T-helper 2 cell treated with Interferon-gamma antibody and Interleukin-4, amounts not matched to agents 5 μg/mL and 100 μg/mL, for 36 hours (primary cell): ENCODE data around the gene DVL2.

Experiments
- DNase-seq: peaks from one replicate; pipeline ENCODE4 v3.0.0; 2021; ENCODE audit warnings: low spot score
- H3K27ac Mint-ChIP-seq: one replicate; pipeline ENCODE4 v1.8.0; 2021; ENCODE audit warnings: mild to moderate bottlenecking, mixed read lengths
- H3K27me3 Mint-ChIP-seq: one replicate; pipeline ENCODE4 v1.8.0; 2021; ENCODE audit warnings: low read depth, mixed read lengths
- H3K36me3 Mint-ChIP-seq: one replicate; pipeline ENCODE4 v1.8.0; 2021; ENCODE audit warnings: low read depth, mixed read lengths
- H3K4me1 Mint-ChIP-seq: one replicate; pipeline ENCODE4 v1.8.0; 2021; ENCODE audit warnings: low read depth, mixed read lengths
- H3K4me3 Mint-ChIP-seq: one replicate; pipeline ENCODE4 v1.8.0; 2022; ENCODE audit warnings: mild to moderate bottlenecking, moderate library complexity, mixed read lengths
- H3K9me3 Mint-ChIP-seq: one replicate; pipeline ENCODE4 v1.8.0; 2021; ENCODE audit warnings: mixed read lengths

DVL2 gene

GRCh38 chr17:7234083-7234951 is at the start of gene DVL2:
TSS of gene DVL2 (minus strand) at chr17:7234517. CDS start at chr17:7234262, 255 bp downstream.
- Mint-ChIP-seq H3K4me1 (peaks cover 33% of the 10 kb centered on the region), H3K9me3 (no peaks in the 10 kb centered on the region), H3K4me3 (peak within 1 kb of the TSS; percentile 99), H3K27ac (peak within 1 kb of the TSS; percentile 83), H3K27me3 (no peaks in the 10 kb centered on the region), H3K36me3 (peaks cover 35% of the 10 kb centered on the region)
- peak; percentile 95 for DNase-seq

- no peaks in the 10 kb centered on the region for H3K9me3 Mint-ChIP-seq
- no peak overlapping the region for H3K4me3 Mint-ChIP-seq
- peaks cover 47% of the 10 kb centered on the region for H3K27me3 Mint-ChIP-seq
- H3K27ac Mint-ChIP-seq, result no peak overlapping the region
- peaks cover 12% of the 10 kb centered on the region for H3K4me1 Mint-ChIP-seq
- no peak for DNase-seq
- no peaks in the 10 kb centered on the region for H3K36me3 Mint-ChIP-seq
These were observed 49.3 kb upstream of the DVL2 start for GRCh38 chr17:7283471-7284216.

GRCh38 chr17:7282752-7283321 is 48.5 kb upstream of the DVL2 start:
- no peaks in the 10 kb centered on the region for H3K9me3 Mint-ChIP-seq

GRCh38 chr17:7281953-7282751 is 47.8 kb upstream of the DVL2 start:
- Mint-ChIP-seq H3K36me3 (no peaks in the 10 kb centered on the region), H3K27ac (no peak overlapping the region), H3K27me3 (peaks cover 46% of the 10 kb centered on the region), H3K4me3 (peak overlapping the region; percentile 76), H3K9me3 (no peaks in the 10 kb centered on the region), H3K4me1 (peaks cover 12% of the 10 kb centered on the region)
- no peak for DNase-seq

More at GRCh38 chr17:7282752-7283321, 48.5 kb upstream of the DVL2 start:
- no peak overlapping the region for H3K27ac Mint-ChIP-seq
- DNase-seq, result no peak
- H3K27me3 Mint-ChIP-seq, result peaks cover 44% of the 10 kb centered on the region
- H3K36me3 Mint-ChIP-seq, result no peaks in the 10 kb centered on the region
- peak overlapping the region; percentile 33 for H3K4me3 Mint-ChIP-seq
- H3K4me1 Mint-ChIP-seq, result peaks cover 12% of the 10 kb centered on the region

- peak; percentile 86 for DNase-seq
- peak within 1 kb of the TSS; percentile 76 for H3K4me3 Mint-ChIP-seq
- peaks cover 41% of the 10 kb centered on the region for H3K27me3 Mint-ChIP-seq
- H3K36me3 Mint-ChIP-seq, result no peaks in the 10 kb centered on the region
- H3K27ac Mint-ChIP-seq, result no peak within 1 kb of the TSS
- no peaks in the 10 kb centered on the region for H3K9me3 Mint-ChIP-seq
- H3K4me1 Mint-ChIP-seq, result peaks cover 12% of the 10 kb centered on the region
These were observed 47.0 kb upstream of the DVL2 start, which contains the start of gene SLC2A4 for GRCh38 chr17:7281074-7281952. TSS of gene SLC2A4 (plus strand) at chr17:7281718. CDS start at chr17:7281935, 217 bp downstream.

GRCh38 chr17:7280519-7281073 is 46.3 kb upstream of the DVL2 start:
- H3K4me1 Mint-ChIP-seq, result peaks cover 12% of the 10 kb centered on the region
- DNase-seq, result peak; percentile 70
- H3K36me3 Mint-ChIP-seq, result no peaks in the 10 kb centered on the region
- H3K4me3 Mint-ChIP-seq, result peak overlapping the region; percentile 76
- no peak overlapping the region for H3K27ac Mint-ChIP-seq
- no peaks in the 10 kb centered on the region for H3K9me3 Mint-ChIP-seq
- H3K27me3 Mint-ChIP-seq, result peaks cover 40% of the 10 kb centered on the region

- no peak for DNase-seq
- no peak overlapping the region for H3K27ac Mint-ChIP-seq
- peaks cover 40% of the 10 kb centered on the region for H3K27me3 Mint-ChIP-seq
- no peak overlapping the region for H3K4me3 Mint-ChIP-seq
- H3K4me1 Mint-ChIP-seq, result peaks cover 12% of the 10 kb centered on the region
- no peaks in the 10 kb centered on the region for H3K36me3 Mint-ChIP-seq
- no peaks in the 10 kb centered on the region for H3K9me3 Mint-ChIP-seq
These were observed 45.1 kb upstream of the DVL2 start for GRCh38 chr17:7279448-7279847.

GRCh38 chr17:7266784-7267183 is 32.5 kb upstream of the DVL2 start:
- Mint-ChIP-seq H3K36me3 (no peaks in the 10 kb centered on the region), H3K27ac (no peak overlapping the region), H3K4me1 (peaks cover 19% of the 10 kb centered on the region), H3K9me3 (no peaks in the 10 kb centered on the region), H3K4me3 (no peak overlapping the region), H3K27me3 (peaks cover 40% of the 10 kb centered on the region)
- DNase-seq, result no peak

- Mint-ChIP-seq H3K4me3 (peak overlapping the region; percentile 55), H3K27ac (no peak overlapping the region)
These were observed 29.4 kb upstream of the DVL2 start for GRCh38 chr17:7263801-7264078.

GRCh38 chr17:7262935-7263800 is 28.9 kb upstream of the DVL2 start:
- Mint-ChIP-seq H3K27ac (no peak overlapping the region), H3K4me1 (peaks cover 20% of the 10 kb centered on the region), H3K27me3 (peaks cover 31% of the 10 kb centered on the region), H3K9me3 (no peaks in the 10 kb centered on the region), H3K4me3 (peak overlapping the region; percentile 55), H3K36me3 (peaks cover 12% of the 10 kb centered on the region)
- DNase-seq, result no peak

More at GRCh38 chr17:7263801-7264078, 29.4 kb upstream of the DVL2 start:
- Mint-ChIP-seq H3K27me3 (peaks cover 33% of the 10 kb centered on the region), H3K9me3 (no peaks in the 10 kb centered on the region), H3K36me3 (peaks cover 8% of the 10 kb centered on the region), H3K4me1 (peaks cover 20% of the 10 kb centered on the region)
- DNase-seq, result no peak

- Mint-ChIP-seq H3K36me3 (peaks cover 12% of the 10 kb centered on the region), H3K27me3 (peaks cover 31% of the 10 kb centered on the region), H3K9me3 (no peaks in the 10 kb centered on the region), H3K4me1 (peaks cover 20% of the 10 kb centered on the region), H3K4me3 (peak within 1 kb of the TSS; percentile 55), H3K27ac (no peak within 1 kb of the TSS)
- no peak for DNase-seq
These were observed 28.0 kb upstream of the DVL2 start, which contains the start of gene CLDN7 for GRCh38 chr17:7262192-7262934. TSS of gene CLDN7 (minus strand) at chr17:7262478. CDS start at chr17:7262043, 435 bp downstream.
